ENCODE data around the gene NPAS3.

NPAS3 gene

GRCh38 chr14:33529787-33530757, 591.4 kb downstream of the NPAS3 start:
- DNase-seq = no peak

DNA sequence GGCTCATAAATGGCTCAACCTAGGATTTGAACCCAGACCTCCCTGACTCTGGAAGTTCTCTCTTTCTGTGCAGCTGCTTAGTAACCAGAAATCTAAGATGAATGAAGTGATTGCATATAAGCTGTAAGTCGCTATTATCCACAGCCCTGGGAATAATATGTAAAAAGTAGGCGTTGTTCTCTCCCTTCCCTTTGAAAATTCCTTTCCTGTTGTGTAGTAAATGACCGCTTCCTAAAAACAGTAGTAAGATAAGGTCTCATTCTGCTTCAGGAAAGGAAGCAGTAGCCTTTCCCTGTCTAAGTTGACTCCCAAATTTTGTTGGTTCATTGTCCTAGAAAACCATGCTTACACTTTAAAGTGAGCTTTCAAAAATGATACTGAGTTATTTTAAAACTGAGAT, 593.9 kb downstream of the NPAS3 start:
- no peak for DNase-seq

- no peak for DNase-seq
Observed at GRCh38 chr14:33534104-33534503, 595.4 kb downstream of the NPAS3 start.

- DNase-seq = no peak
Observed at GRCh38 chr14:33534632-33535031, 596.0 kb downstream of the NPAS3 start.

- no peak for DNase-seq
Observed at GRCh38 chr14:33539918-33540357, 601.3 kb downstream of the NPAS3 start.

GRCh38 chr14:33541171-33541570, 602.5 kb downstream of the NPAS3 start:
- DNase-seq = no peak

DNA sequence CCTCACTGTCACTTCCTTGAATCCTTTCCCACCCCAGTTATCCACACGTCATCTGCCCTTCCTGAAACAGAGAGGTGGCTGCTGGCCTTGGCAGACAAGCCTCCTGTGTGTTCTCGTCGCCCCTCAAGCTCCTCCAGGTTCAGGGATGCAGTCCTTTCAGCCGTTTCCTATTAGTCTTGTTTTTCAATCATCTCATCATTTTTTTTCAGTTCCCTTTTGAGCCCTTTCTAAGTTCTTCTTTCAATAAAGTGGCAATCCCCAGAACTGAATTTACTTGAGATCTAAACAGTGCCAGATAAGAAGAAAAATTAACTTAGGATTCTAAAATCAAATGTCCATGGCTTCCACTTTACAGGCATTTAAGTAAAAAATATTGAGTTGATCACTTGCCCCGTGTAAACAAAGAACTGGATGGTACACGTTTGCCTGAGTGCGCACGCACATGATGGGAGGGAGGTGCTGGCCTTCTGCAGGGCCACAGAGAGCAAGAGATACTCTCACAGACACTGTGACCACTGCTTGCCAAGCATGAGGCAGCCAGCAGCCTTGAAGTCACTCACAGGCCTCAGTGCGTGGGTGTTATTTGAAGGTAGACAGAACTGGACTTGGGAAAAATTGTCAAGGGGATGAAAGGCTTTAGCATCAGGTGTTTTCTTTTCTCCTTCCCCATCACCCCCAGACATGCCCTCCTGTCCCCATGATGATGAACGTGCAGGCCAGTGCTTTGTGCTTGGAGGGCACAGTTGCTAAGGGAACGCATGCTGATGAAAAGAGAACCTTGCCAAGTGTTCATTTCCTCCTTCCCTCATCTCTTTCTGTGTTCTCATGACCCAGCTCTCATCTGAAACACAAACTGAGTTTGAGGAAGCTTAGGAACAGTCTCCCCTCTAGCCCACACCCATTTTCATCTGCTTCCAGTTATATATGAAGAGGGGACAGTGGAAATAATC, 603.9 kb downstream of the NPAS3 start:
- DNase-seq = no peak

GRCh38 chr14:33545696-33546095, 607.0 kb downstream of the NPAS3 start:
- DNase-seq = no peak

- DNase-seq = no peak
Observed at GRCh38 chr14:33548606-33549005, 609.9 kb downstream of the NPAS3 start.

DNA sequence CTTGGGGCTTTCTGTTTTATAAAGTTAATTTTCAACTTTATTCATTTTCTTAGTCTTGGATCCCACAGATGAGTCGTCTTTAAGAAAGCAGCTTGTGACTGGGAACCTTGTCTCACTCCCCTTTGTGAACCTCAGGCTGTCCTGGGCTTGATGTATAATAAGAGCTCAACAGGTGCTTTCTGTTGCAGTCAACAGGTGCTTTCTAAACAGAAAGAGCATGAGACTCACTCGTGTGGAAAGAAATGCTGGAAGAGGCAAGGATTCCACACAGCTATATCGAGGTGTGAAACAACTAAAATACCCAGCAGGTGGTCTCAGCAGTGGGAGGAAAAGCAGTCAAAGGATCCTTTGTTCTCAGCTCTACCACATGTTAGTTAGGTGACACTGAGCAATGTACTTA, 613.3 kb downstream of the NPAS3 start:
- no peak for DNase-seq

GRCh38 chr14:33553706-33554278, 615.1 kb downstream of the NPAS3 start:
- DNase-seq = no peak

DNA sequence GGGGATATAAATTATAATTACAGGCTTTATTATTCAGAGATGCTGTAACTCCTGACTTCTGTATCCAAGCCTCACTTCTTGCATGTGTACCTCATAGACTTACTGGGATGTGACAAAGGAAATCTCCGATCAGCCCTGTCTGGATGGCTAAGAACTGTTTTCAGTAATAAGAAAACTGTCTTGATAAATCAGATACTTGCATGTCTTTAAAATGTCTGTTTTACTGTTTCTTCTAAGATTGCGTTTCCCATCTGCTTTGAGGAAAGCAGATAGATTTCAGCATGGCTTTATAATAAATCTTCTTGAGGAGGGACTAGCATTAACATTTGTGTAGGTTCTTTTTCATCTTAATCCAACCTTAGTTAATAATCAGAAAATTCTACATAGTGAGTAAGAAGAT, 616.3 kb downstream of the NPAS3 start:
- no peak for DNase-seq

DNA sequence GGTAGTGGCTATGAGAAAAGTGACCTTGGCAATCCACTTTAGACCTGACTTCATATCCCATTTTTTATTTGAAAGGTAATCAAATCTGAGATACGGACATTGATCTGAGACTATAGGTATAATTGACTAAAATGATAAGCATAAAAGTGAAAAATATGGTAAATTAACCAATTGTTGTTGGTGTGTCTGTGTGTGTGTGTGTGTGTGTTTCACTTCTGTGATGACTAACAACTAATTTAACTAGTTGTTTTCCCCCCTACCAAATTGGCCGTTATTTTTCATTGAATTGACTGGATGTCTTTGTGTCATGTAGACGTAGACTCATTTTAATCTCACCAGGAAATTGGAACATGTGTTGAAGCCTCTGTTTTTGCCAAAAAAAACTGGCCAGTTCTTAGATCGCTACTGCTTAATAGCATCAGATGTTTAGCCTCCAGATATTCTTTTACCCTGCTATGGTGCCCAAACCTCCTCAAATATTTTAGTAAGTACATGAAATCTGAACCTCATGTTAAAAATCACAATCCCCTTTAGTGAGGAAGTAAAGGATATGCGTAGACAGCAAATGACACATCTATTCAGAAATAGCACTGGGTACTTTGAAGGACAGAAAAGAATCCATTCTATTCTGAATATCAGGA, 617.2 kb downstream of the NPAS3 start:
- no peak for DNase-seq

DNA sequence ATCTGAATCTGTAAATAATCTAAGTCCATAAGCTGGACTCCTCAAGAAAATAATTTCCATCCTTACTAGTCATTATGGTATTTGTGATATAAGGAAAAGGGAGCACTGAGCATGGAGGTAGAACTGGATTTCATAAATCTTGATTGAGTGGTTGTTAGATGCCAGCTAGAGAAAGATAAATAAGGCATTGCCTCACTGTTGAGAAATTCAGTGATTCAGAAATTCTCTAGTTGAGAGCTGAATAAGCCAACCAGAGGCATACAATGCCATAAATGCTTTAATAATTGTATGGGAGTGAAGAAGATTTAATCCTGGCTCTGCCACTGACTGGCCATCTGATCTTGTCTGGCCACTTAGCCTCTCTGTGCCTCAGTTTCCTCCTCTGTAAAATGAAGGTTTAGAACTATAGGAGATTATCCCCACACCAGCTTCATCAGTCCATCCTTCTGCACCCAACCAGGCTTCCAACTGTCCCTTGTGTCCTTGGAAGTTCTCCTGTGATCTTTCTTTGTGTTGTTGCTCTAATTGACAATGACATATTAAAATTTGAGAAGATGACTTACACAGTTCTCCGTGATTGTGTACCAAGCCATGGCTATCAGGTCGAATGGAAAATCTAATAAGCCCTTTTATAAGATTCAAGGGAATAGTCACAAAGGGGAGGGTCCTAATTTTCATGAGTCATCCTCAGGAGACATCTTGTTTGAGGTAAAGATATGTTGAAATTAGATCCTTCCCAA, 617.9 kb downstream of the NPAS3 start:
- no peak for DNase-seq

GRCh38 chr14:33560718-33561431, 622.2 kb downstream of the NPAS3 start:
- no peak for DNase-seq

DNA sequence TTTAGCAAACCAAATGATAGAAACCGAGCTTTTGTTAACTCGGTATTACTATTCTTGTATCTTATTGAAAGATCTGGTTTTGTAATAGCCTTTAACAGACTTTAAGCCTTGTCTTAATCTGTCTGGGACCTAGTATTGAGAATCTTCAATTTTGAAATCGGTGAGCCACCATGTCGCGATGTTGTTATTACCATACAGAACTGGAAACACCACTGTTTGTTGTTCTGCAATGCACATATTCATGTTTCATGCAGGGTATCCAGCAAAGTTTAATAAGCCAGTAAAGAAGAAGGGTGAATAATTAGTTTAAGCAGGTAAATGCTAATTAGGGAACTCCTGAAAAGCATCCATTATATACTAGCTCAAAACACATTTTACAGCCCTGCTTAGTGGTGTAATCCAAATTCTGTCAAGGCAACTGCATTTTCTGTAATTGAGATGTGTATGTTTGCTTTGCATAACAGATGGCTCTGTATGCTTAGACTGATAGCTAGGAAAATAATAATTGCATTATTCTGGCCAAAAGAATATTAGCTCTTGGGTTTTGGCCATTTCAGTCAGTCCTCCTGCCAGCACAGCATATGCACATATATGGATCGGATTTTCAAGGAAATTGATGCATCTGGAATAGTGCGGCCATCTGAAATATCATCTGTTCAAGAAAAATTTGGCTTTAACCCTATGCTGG, 623.0 kb downstream of the NPAS3 start:
- no peak for DNase-seq

DNA sequence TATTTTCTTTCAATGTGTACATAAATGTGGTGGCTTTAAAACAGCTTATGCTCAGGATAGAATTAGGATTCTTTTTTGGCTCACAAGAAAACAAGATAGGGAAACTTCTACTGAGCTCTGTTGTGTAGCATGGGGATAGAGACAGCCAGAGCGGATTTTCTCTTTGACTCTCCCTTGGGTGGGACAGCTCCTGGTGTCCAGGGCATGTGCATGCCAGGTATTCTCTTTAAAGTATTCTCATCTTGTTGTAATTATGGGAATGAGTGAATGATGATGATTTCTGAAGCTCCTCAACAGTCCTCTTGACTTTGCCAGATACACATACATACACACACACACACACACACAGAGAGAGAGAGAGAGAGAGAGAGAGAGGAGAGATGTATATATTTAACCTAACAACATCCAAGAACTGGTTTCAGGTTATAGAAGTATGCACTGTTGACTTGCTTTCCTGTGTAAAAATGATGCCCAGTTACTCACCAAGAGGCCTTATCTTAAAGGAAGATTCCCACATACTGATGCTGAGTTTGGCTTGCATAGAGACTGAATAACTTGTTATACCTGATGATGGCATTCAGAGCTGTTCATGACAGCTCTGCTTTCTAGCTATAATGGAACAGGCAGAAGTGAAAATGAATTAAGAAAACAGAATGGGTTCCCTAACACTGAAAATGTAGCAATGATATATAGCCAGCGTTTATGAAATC, 624.7 kb downstream of the NPAS3 start:
- no peak for DNase-seq

DNA sequence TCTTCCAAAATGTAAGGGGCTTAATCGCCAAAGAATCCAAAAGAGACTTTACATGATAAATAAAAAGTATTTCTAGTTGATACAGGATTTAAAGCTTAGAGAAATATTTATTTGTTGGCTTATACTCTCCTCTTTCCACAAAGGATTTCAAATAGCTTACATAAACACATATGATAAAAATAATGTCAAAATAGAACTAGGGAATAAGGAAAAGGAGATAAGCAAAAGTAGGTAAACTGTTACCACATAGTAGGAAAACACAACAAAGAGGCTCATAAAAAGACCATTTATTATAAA, 625.2 kb downstream of the NPAS3 start:
- no peak for DNase-seq

DNA sequence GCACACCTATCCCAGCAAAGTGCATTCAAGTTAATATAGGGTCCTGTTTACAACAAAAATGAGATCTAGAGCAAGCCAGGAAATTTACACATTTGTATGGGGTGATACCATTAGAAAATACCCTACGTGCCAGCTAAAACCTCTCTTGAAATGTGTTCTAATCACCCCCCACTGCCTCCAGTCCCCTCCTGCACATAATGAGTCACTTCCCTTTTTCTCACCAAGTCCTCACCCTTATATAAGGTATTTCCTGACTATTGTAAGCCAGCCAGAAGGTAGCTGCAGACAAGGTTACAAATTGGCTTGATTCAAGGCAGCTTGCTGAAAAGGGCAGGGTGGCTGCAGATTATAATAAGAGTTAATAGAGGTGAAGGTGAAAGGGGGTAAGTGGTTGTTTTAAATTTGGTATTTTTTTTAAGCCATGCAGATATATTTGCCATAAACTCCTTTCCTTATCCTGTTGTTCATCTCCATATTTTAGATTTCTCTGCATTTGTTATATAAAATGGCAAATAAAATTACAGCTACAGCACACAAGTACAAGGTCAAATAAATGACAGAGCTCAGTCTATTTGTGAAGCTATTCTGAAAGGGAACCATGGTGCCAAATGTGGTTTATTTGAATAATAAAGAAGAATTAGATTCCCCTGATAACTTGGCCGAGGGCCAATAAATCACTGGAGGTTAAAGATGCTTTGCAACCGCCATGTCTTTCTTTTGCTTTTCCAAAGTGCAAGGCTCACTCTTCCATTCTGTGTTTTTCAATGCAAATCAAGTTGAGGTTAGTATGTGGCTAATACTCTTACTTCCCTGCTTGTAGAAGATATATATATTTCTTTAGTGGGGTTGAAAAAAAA, 626.3 kb downstream of the NPAS3 start:
- DNase-seq = no peak

Measured in activated naive CD4-positive, alpha-beta T cell treated with Interleukin-2 at 50 U/mL for 16 hours (primary cell).